SHP77 (cell line): Measurements from ENCODE around the gene SDCCAG8.
A peak's percentile ranks its signal among the peaks of the same experiment; 100 is the strongest.

Experiments used
- DNase-seq, 2 experiments: peaks; one replicate each; lab custom pipeline; 2025; lab: John Stamatoyannopoulos, UW

SDCCAG8 gene

DNA sequence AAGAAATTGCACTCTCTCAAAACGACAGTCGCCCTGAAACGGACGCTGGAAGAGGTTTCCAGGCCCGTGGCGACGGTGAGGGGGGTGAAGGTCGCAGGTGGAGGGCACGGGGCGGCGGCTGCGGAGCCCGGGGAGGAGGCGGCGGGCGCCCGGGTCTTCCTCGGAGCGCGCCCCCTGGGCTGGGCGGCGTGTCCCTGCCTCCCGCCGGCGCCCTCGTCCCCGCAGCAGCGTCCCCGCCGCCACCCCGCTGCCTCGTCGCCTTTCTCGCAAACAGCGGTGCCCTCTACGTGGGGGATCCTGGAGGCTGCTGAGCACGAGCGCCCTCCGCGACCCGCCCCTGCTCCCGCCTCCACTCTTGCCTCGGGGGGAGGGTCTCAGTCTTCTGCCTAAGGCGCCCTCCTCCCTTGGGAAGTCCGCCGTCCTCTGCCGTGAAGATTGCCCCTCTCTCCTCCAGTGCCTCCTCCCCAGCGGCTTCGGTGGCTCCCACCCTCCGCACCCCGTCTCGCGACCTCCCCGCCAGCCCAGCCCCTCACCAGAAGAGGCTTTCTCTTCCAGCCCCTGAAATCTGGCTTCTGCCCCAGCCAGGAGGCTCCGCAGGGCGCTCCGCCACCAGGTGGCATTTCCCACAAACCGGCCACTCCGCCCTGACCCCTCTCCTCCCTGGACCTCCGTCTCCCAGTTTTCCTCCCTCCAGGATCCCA lies 227.4 kb downstream of the SDCCAG8 start:
- DNase-seq = no peak

GRCh38 chr1:243483952-243484351 lies 228.1 kb downstream of the SDCCAG8 start:
- DNase-seq = no peak

DNA sequence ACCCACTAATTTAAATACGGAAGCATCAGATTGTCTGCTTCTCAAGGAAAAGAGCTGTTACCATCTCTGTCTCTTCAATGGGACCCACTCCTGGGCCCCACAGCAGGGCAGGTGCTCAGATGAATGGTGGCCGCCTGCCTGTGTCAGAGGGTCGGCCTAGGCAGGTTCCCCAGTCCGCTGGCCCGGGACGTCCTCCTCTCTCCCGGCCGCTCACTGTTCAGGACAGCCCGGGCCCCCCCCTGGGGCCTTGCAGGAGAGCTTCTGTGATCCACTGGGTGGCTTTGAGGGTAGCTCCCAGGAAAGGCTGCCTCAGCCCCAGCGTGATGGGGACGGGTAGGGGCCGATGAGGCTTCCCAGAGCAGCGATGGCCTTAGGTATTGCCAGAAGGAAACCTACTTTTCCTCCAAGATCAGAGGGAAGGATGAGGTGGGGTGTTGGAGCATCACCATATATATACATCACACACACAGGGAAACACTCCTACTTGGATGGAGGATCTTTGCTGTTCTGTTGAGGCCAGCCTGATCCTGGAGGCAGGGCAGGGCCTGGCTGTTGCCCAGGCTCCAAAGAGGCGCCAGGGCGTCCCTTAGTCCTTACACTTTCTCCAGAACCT lies 231.3 kb downstream of the SDCCAG8 start:
- no peak for DNase-seq

GRCh38 chr1:243487649-243488227 lies 231.9 kb downstream of the SDCCAG8 start:
- no peak for DNase-seq

DNA sequence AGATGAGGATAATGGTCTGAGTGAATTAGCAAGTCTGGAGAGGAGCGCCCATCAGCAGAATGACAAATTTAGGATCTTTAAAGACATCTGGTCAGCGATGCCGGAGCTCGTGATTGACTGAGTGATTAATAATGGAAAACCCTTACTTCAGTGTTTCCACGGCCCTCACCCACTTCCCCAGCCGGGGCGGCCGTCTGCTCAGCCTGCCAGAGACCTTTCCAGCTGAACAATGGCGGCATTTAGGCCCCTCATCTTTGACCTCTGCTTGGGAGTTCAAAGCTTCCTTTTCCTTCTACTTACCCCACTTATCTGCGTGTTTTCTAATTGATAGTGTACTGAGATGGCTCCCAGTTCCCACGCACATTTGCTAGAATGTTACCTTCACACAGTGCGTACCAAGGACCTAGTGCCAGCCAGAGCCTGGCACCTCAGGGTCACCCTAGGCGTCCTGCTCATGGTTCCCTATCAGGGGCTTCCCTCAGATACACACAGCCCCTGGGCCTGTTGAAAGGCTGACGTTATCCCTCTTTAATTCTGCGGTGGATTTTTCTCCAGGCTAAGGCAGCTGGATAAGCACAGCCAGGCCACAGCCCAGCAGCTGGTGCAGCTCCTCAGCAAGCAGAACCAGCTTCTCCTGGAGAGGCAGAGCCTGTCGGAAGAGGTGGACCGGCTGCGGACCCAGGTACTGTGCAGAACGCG lies 232.8 kb downstream of the SDCCAG8 start:
- no peak for DNase-seq

DNA sequence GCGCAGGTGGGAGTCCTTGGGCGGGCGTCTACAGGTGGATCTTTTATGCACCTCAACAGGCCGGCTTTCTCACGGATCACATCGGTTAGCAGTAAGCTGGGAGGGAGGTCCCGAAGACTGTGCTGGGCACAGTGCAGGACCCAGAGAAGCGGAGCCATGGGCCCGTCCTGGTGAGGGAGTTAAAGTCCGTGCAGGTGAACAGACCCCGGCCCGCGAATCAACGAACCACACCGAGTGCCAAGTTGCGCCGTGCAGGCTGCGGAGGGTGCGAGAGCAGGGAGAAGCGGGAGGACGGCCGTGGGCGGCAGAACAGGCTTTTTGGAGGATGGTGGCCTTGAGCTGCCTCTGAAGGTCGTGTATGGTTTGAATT lies 233.3 kb downstream of the SDCCAG8 start:
- no peak for DNase-seq

- DNase-seq = no peak
These were observed 234.1 kb downstream of the SDCCAG8 start for GRCh38 chr1:243489681-243490546.

GRCh38 chr1:243490748-243491686 lies 235.2 kb downstream of the SDCCAG8 start:
- no peak for DNase-seq

- no peak for DNase-seq
These were observed 237.6 kb downstream of the SDCCAG8 start for GRCh38 chr1:243493156-243494129.

GRCh38 chr1:243494741-243495431 lies 239.0 kb downstream of the SDCCAG8 start:
- no peak for DNase-seq

DNA sequence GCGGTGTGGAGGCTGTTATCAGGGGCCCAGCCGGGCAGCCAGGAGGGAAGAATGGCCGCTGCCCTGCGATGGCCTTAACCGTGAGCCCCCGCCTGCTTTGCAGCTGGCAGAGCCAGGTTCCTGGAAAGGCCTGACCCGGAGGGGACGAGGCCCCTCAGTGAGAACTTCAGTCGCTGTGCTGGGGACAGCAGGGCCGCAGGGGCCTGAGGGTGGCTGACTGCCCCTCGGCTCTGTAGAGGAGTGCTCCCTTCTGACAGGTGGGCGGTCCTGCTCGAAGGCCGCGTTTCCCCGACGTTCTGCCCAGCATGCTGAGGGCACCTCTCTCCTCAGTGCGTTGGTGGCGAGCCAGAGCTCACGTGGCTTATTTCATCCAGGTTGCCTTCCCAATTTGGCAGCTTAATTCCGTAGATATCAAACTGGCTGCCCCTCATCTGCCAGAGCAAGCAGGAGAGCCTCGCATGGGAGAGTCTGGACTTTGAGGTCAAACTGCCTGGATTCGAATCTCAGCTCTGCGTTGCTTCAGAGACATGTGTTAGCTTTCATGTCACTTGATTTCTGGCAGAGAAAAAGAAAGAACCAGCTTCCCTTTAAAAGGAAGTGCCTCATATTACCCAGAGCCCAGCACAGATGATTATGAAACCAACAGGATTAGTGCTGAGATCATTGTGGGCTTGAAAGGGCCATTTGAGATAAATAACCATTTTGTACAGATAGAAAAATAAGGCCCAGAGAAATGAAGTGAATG lies 239.8 kb downstream of the SDCCAG8 start:
- DNase-seq = no peak

GRCh38 chr1:243496187-243496646 lies 240.4 kb downstream of the SDCCAG8 start:
- DNase-seq = peak in 1 of 2 experiments; percentile 5

- DNase-seq = no peak
These were observed 241.0 kb downstream of the SDCCAG8 start for GRCh38 chr1:243496806-243497205.

GRCh38 chr1:243497939-243498681 lies 242.3 kb downstream of the SDCCAG8 start:
- DNase-seq = no peak

GRCh38 chr1:243499248-243499647 lies 243.4 kb downstream of the SDCCAG8 start:
- DNase-seq = no peak

GRCh38 chr1:243499711-243500110 lies 243.9 kb downstream of the SDCCAG8 start:
- DNase-seq = no peak

DNA sequence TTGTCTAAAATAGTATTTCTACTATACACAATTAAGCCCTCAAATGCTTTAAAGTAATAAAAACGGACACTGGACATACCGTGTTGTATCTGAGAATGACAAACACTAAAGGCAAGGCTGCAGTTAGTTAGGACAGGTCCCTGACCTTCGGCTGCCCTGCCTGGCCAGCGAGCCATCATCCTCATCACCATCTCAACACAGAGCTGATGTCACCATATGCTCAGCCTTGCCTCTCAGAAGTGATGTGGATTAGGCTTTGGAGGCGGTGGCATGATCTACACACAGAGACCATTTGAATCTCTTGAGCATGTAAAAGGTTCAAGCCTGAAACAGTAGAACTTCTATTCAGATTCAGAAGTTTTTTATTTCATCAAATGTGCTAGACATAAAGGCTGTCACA lies 244.7 kb downstream of the SDCCAG8 start:
- DNase-seq = no peak
